Caco-2 (cell line): ENCODE measurements around the gene SLIT3. TPM values are rescaled to one million over a fixed set of nuclear protein-coding genes. Genes with fewer than 3 reads are reported as not detected.

Source experiments
- BruUV-seq: library from RNA; stranded (reverse); fragments of 400-500 nt; replicated peaks from 2 replicates; lab custom pipeline; 2021; lab: Mats Ljungman, UMichigan
- CTCF ChIA-PET: fragments of 300-600 bp; sonication (Branson Sonifier 250); formaldehyde crosslinking; loops from one replicate; lab custom pipeline; 2022; ENCODE audit warnings: antibody characterized with exemption; lab: Charles Lee
- POLR2A ChIA-PET: fragments of 300-600 bp; sonication (Branson Sonifier 250); formaldehyde crosslinking; loops from one replicate; lab custom pipeline; 2022; ENCODE audit warnings: antibody characterized with exemption; lab: Charles Lee
- DNase-seq, 2 experiments: peaks; one replicate each; pipeline versions ENCODE4 v3.0.0 to v3.0.0-alpha.2; 2020 to 2022
- H3K27me3 ChIP-seq: replicated peaks from 2 replicates; pipeline ENCODE4 v1.6.0; 2011; ENCODE audit warnings: low read length; ENCODE audit not compliant: control insufficient read depth, insufficient read depth
- H3K36me3 ChIP-seq: 2 replicates; pipeline ENCODE4 v1.5.1; 2011; ENCODE audit warnings: low read length; ENCODE audit not compliant: control insufficient read depth, insufficient read depth
- H3K4me1 ChIP-seq: fragments of 250-450 bp; sonication (Bioruptor Pico); 2 replicates; pipeline ENCODE4 v1.5.1; 2020; ENCODE audit warnings: mild to moderate bottlenecking
- H3K4me3 ChIP-seq: 2 replicates; pipeline ENCODE4 v1.5.1; 2011; ENCODE audit warnings: low read depth, mild to moderate bottlenecking, control low read depth, low read length
- H3K9me3 ChIP-seq: fragments of 250-450 bp; sonication (Bioruptor Pico); 2 replicates; pipeline ENCODE4 v1.5.1; 2020; ENCODE audit warnings: mild to moderate bottlenecking, moderate library complexity
- H3K27ac Mint-ChIP-seq: one replicate; pipeline ENCODE4 v1.8.0; 2022; ENCODE audit warnings: mixed read lengths; ENCODE audit not compliant: unreplicated experiment
- H3K27me3 Mint-ChIP-seq: one replicate; pipeline ENCODE4 v1.8.0; 2022; ENCODE audit warnings: mixed read lengths; ENCODE audit not compliant: insufficient read depth, unreplicated experiment
- H3K36me3 Mint-ChIP-seq: one replicate; pipeline ENCODE4 v1.8.0; 2022; ENCODE audit warnings: mild to moderate bottlenecking, mixed read lengths; ENCODE audit not compliant: insufficient read depth, unreplicated experiment
- H3K4me1 Mint-ChIP-seq: one replicate; pipeline ENCODE4 v1.8.0; 2022; ENCODE audit warnings: low read depth, mixed read lengths; ENCODE audit not compliant: unreplicated experiment
- H3K4me3 Mint-ChIP-seq: one replicate; pipeline ENCODE4 v1.8.0; 2022; ENCODE audit warnings: mild to moderate bottlenecking, moderate library complexity, mixed read lengths; ENCODE audit not compliant: unreplicated experiment
- H3K9me3 Mint-ChIP-seq: one replicate; pipeline ENCODE4 v1.8.0; 2022; ENCODE audit warnings: mixed read lengths; ENCODE audit not compliant: unreplicated experiment
- CTCF ChIP-seq, 2 experiments: fragments of 200-600 bp in 1 of 2; IDR thresholded peaks; 1 replicate in 1 of 2; 2 replicates in 1 of 2; pipeline versions ENCODE4 v1.5.1 to v1.8.0; 2011 to 2022; ENCODE audit warnings: antibody characterized with exemption in 1 of 2, control low read depth in 1 of 2, inconsistent platforms in 1 of 2, low read depth in 1 of 2, low read length in 1 of 2, mild to moderate bottlenecking in 1 of 2, moderate library complexity in 1 of 2; ENCODE audit not compliant: insufficient read depth in 1 of 2, severe bottlenecking in 1 of 2, unreplicated experiment in 1 of 2
- intact Hi-C: fragments of 100-400 bp; cut with micrococcal nuclease; formaldehyde crosslinking; loops from one replicate; pipeline ENCODE4 v1.10.0; 2022; ENCODE audit not compliant: unreplicated experiment
- total RNA-seq: library from RNA; stranded (reverse); gene quantifications from 2 replicates; pipeline ENCODE4 v1.2.3, GENCODE V29; 2022

SLIT3 gene
- total RNA-seq, 1 experiment from 2014 or later = 2.1 TPM

GRCh38 chr5:168948746-168949145, 352.2 kb downstream of the SLIT3 start:
- Mint-ChIP-seq H3K9me3 (no peaks in the 10 kb centered on the region), H3K36me3 (no peaks in the 10 kb centered on the region), H3K4me1 (peaks cover 32% of the 10 kb centered on the region), H3K4me3 (no peak overlapping the region), H3K27ac (peak overlapping the region; percentile 42), H3K27me3 (no peaks in the 10 kb centered on the region)
- H3K36me3 ChIP-seq = no peaks in the 10 kb centered on the region
- intact Hi-C loops = no loop called here
- H3K9me3 ChIP-seq = no peaks in the 10 kb centered on the region
- CTCF ChIA-PET = interaction anchor here (0.7 kb wide), 1 partner anchor 600 kb away, joined by 3 read pairs; no protein-coding TSS in a partner anchor
- H3K4me3 ChIP-seq = no peak overlapping the region
- no peaks in the 10 kb centered on the region for H3K27me3 ChIP-seq
- peaks cover 34% of the 10 kb centered on the region for H3K4me1 ChIP-seq
- DNase-seq = no peak
- POLR2A ChIA-PET = no interaction called here
- BruUV-seq = no TSS peak
- no peak for TF ChIP-seq CTCF (IDR thresholded peaks at IDR 0.05; ENCODE audit: insufficient read depth in 1 of 2, low read depth in 1 of 2, low read length in 1 of 2, severe bottlenecking in 1 of 2, unreplicated experiment in 1 of 2)

GRCh38 chr5:168947212-168947868, 353.6 kb downstream of the SLIT3 start:
- H3K4me3 Mint-ChIP-seq = no peak overlapping the region
- H3K27ac Mint-ChIP-seq = peak overlapping the region; percentile 80
- Histone ChIP-seq H3K36me3 (no peaks in the 10 kb centered on the region), H3K4me3 (no peak overlapping the region), H3K27me3 (no peaks in the 10 kb centered on the region), H3K9me3 (no peaks in the 10 kb centered on the region), H3K4me1 (peaks cover 34% of the 10 kb centered on the region)
- peaks cover 33% of the 10 kb centered on the region for H3K4me1 Mint-ChIP-seq
- ChIA-PET CTCF (interaction anchor here (1.7 kb wide), 1 partner anchor 27 kb away, joined by 4 read pairs; no protein-coding TSS in a partner anchor), POLR2A (no interaction called here)
- no peaks in the 10 kb centered on the region for H3K9me3 Mint-ChIP-seq
- intact Hi-C loops = loop anchor here (1.0 kb wide), 2 partner anchors 601 to 634 kb away; no protein-coding TSS in a partner anchor
- no peaks in the 10 kb centered on the region for H3K36me3 Mint-ChIP-seq
- no peaks in the 10 kb centered on the region for H3K27me3 Mint-ChIP-seq
- DNase-seq = peak; percentile 71 to 77
- peak; percentile 86 to 88 for TF ChIP-seq CTCF (IDR thresholded peaks at IDR 0.05; ENCODE audit: insufficient read depth in 1 of 2, low read depth in 1 of 2, low read length in 1 of 2, severe bottlenecking in 1 of 2, unreplicated experiment in 1 of 2)
- BruUV-seq = no TSS peak

- H3K27me3 Mint-ChIP-seq = no peaks in the 10 kb centered on the region
- H3K4me1 Mint-ChIP-seq = peaks cover 33% of the 10 kb centered on the region
- Histone ChIP-seq H3K9me3 (no peaks in the 10 kb centered on the region), H3K4me3 (no peak overlapping the region), H3K36me3 (no peaks in the 10 kb centered on the region), H3K4me1 (peaks cover 34% of the 10 kb centered on the region), H3K27me3 (no peaks in the 10 kb centered on the region)
- POLR2A ChIA-PET = no interaction called here
- CTCF ChIA-PET = interaction anchor here (0.6 to 1.7 kb wide), 2 partner anchors 26 to 668 kb away, joined by 3 to 4 read pairs; no protein-coding TSS in a partner anchor
- TF ChIP-seq CTCF (IDR thresholded peaks at IDR 0.05; ENCODE audit: insufficient read depth in 1 of 2, low read depth in 1 of 2, low read length in 1 of 2, severe bottlenecking in 1 of 2, unreplicated experiment in 1 of 2) = peak; percentile 35 to 52
- H3K4me3 Mint-ChIP-seq = no peak overlapping the region
- no peaks in the 10 kb centered on the region for H3K36me3 Mint-ChIP-seq
- no peaks in the 10 kb centered on the region for H3K9me3 Mint-ChIP-seq
- DNase-seq = peak; percentile 53 to 58
- H3K27ac Mint-ChIP-seq = peak overlapping the region; percentile 80
- intact Hi-C loops = loop anchor here (1.0 kb wide), 2 partner anchors 240 to 267 kb away; no protein-coding TSS in a partner anchor
- no TSS peak for BruUV-seq
Measured at GRCh38 chr5:168946363-168946762, 354.6 kb downstream of the SLIT3 start.
